Mucosa of gallbladder (tissue), 1 donor: ENCODE results near the gene NEMP1. TPM values are rescaled to one million over a fixed set of nuclear protein-coding genes. Genes with fewer than 3 reads are reported as not detected.

ENCODE experiments used
- total RNA-seq: library from RNA; stranded (reverse); gene quantifications from one replicate; pipeline ENCODE4 v1.2.1, GENCODE V29; 2021
- donor health status: DM: no; HTN: no; CAD: no.

NEMP1 gene
- total RNA-seq, 1 donor from 2014 or later = 11.4 TPM

Other genes starting within 250 kb of the NEMP1 start
- gene SDR9C7, start 144.4 kb downstream of the NEMP1 start, total RNA-seq = not detected
- 0.52 TPM for gene RDH16, start 121.2 kb downstream of the NEMP1 start, total RNA-seq
- gene ZBTB39, start 72.2 kb downstream of the NEMP1 start, total RNA-seq = 5.7 TPM
- 0.52 TPM for gene TAC3, start 62.3 kb downstream of the NEMP1 start, total RNA-seq
- gene MYO1A, start 28.7 kb downstream of the NEMP1 start, total RNA-seq = 48.5 TPM
- 21.4 TPM for gene NAB2, start 10.3 kb upstream of the NEMP1 start, total RNA-seq
- gene STAT6, start 32.6 kb upstream of the NEMP1 start, total RNA-seq = 287 TPM
- gene LRP1, start 49.7 kb upstream of the NEMP1 start, total RNA-seq = 241 TPM
- gene LRP1-AS, start 68.8 kb upstream of the NEMP1 start, total RNA-seq = not detected
- gene NXPH4, start 138.0 kb upstream of the NEMP1 start, total RNA-seq = 0.83 TPM
- 65.1 TPM for gene SHMT2, start 150.9 kb upstream of the NEMP1 start, total RNA-seq
- 3.6 TPM for gene STAC3, start 172.4 kb upstream of the NEMP1 start, total RNA-seq